ENCODE results near the gene ANKRD29.

Gene ANKRD29, protein sequence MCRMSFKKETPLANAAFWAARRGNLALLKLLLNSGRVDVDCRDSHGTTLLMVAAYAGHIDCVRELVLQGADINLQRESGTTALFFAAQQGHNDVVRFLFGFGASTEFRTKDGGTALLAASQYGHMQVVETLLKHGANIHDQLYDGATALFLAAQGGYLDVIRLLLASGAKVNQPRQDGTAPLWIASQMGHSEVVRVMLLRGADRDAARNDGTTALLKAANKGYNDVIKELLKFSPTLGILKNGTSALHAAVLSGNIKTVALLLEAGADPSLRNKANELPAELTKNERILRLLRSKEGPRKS

DNA sequence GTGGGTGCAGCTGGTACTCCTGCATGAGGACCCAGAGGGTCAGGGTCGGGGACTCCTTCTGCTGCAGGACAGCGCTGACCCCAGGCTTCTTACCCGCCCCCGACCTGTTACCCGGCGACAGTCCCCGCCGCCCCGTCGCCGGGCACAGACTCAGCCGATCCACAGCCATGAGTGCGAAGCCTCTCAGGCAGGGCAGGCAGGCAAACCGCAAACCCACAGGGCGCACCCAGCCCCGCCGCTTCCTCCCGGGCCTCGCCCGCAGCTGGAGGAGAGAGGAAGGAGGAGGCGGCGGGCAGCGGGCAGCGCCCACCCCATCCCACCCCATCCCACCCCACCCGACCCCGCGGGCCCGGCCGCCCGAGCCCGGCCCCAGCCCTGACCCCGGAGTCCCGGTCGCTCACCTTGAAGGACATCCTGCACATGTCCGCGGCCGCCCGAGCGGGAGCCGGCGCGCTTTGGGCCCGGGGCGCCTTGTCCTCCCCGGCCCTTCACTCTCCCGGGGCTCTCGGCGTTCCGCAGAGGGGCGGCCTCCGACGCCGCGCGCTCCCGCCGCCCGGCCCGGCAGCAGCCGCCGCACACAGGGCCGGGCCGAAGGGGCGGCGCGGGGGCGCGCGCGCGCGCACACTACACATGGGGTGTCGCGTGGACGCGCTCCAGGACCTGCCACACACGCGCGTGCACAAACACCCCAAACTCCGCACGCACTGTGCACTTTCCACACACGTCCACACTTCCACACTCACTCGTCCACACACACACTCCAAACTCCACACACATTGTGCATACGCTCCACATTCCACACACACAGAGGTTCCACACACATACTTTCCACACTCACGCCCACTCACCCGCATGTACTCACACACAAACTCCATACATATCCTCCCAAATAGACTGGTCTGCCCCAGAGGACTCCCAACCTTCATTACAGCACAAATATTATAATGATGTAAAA is at the start of gene ANKRD29:
Gene ANKRD29 (minus strand): TSS at position 603 of the 955 bp plus-strand sequence. CDS start 181 bp downstream, at position 422.
- DNase-seq (ENCODE audit: low spot score) = peak; percentile 35

- peak; percentile 58 for DNase-seq (ENCODE audit: low spot score)
Measured at GRCh38 chr18:23712445-23712844, 49.7 kb upstream of the ANKRD29 start.

GRCh38 chr18:23711426-23711825 is 48.7 kb upstream of the ANKRD29 start:
- DNase-seq (ENCODE audit: low spot score) = no peak

DNA sequence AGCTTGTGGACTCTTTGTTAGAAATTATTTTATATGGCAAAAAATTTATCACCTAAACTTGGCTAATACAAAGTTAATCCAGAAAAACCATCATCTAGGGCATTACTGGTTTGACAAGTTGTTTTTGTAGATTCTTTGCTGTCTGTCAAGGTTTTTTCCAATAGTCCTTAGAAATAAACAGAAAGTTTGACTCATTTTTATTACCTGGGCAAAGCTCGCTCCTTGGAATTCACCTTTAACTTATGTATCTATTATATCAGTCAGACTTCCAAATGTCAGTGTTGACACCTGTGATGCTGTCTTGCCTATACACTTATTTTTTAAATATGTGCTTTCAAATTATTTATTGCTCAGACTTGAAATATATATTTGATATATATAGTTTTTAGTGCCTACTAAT is 48.2 kb upstream of the ANKRD29 start:
- no peak for DNase-seq (ENCODE audit: low spot score)

- peak; percentile 59 for DNase-seq (ENCODE audit: low spot score)
Measured at GRCh38 chr18:23710068-23710527, 47.4 kb upstream of the ANKRD29 start.

GRCh38 chr18:23706971-23707640 is 44.4 kb upstream of the ANKRD29 start:
- no peak for DNase-seq (ENCODE audit: low spot score)

DNA sequence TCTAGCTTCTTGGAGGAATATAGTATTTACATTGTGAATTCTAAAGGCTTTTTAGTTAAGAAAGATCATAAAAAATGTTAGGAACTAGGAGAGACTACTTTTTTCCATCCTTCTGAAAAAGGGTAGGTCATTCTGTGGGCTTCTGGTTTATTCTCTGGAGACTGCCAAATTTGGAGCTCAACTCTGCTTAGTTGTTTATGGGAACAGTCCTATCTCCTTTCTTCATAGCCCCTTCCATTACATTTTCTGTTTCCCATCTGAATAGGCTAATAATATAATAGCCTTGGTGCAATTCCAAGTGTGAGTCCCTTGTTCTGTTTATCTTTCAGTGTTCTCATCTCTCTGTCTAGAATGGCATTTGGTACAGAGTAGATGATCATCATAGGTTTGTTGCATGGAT is 42.1 kb upstream of the ANKRD29 start:
- no peak for DNase-seq (ENCODE audit: low spot score)

DNA sequence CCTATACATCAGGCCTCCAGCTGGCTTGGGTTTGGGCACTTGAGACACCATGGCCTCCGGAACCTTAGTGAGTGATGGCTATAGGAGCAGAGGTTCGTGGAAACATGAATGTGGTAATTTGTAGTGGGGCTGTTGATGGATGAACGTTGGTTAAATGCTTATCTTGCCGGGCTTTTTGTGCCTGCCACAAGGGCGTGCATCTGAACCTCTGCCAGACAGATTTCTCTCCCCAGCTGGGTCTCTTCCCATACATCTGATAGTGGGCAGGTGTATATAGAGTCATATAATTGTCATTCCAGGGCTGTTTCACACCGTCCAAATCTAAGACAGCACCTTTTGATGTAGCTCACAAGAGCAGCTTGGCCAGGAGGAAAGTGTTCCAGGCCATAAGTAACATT is 41.3 kb upstream of the ANKRD29 start:
- DNase-seq (ENCODE audit: low spot score) = no peak

DNA sequence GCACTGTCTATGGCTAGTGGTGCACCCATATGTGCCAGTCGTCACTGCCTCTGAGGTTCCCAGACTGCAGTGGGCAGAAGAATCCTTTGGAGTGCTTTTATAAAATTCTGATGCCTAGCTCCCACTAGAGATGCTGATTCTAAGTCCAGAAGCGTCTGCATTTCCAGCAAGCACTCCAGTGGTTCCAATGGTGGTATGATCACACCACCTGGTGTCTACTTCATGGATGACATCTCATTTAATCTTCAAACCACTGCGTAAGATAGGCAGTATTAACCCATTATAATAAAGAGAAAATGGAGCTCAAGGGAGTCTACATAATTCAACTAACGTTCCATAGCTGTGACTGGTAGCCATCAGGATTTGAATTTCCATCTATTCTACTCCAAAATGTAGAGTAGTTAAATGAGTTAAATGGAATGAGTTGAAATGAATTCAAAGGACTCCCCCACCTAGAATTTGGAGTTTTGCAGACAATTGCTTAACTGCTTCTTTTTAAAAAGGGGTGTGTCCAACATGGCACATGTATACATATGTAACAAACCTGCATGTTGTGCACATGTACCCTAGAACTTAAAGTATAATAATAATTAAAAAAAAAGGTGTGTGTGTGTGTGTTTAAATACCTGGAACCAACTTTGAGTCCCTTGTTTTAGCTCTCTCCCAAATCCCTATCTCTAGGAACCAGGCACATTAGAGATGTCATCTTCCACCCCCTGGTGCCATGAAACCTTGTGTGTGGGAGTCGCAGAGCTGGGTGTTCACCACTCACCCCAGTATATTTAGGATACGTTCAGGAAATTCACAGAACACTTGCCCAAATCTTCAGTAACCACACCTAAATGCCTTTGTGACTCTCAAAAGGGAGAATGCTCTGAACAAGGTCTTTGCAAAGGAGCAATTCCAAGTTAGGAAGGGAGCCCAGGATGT is 40.6 kb upstream of the ANKRD29 start:
- DNase-seq (ENCODE audit: low spot score) = peak; percentile 73

GRCh38 chr18:23702606-23703005 is 39.9 kb upstream of the ANKRD29 start:
- no peak for DNase-seq (ENCODE audit: low spot score)

- DNase-seq (ENCODE audit: low spot score) = no peak
Measured at GRCh38 chr18:23701544-23702064, 38.9 kb upstream of the ANKRD29 start.

- DNase-seq (ENCODE audit: low spot score) = no peak
Measured at GRCh38 chr18:23701017-23701416, 38.3 kb upstream of the ANKRD29 start.

DNA sequence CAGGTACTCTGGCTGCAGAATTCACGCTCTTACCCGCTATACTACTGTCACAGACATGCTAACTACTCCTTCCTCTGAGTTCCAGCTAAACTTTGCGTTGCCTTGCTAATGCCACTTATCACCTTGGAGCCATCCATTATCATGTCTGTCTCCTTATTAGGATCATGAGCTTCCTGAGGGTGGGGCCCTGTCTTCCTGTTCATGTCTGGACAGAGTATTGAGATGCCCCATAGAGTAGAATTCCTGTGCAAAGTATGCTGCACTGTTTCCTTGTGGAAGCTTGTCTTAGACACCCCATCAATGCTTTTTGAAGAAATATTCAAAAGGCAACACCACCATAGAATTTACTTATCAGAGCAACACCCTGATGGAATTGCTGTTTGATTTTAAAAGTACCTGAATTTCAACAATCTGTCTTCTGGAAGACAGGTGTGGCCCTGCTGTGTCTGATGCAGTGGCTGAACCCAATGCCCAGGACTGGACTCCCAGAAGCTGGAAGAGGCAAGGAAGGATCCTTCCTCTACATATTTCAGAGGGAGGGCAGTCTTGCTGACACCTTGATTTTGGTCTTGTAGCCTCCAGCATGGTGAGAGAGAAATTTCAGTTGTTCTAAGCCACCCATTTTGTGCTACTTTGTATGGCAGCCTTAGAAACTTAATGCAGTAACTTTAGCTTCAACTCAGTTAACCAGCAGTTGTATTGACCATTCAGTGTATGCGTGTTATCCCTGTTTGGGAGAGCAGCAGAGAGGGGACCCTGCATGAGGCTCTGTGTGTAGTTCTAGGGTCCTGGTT is 32.1 kb upstream of the ANKRD29 start:
- DNase-seq (ENCODE audit: low spot score) = no peak

DNA sequence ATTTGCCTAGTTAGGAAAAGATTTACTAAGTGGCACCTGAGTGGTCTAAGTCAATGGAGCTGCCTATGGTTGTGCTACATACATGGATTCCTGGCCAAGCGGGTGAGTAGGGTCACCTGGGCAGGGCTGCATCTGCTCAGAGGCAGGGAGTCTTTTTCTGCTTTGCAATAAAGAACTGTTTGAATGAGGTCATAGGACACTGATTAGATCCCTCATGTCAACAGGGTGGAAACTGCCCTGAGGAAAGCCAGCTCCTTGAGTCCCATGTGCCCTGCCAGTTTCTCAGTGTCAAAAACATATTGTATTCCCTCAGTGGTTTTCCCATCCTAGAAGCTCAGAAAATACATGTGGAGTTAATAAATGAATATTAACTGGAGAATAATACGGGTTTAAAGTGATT is 31.1 kb upstream of the ANKRD29 start:
- DNase-seq (ENCODE audit: low spot score) = no peak

GRCh38 chr18:23690505-23691068 is 27.9 kb upstream of the ANKRD29 start:
- peak; percentile 36 for DNase-seq (ENCODE audit: low spot score)

GRCh38 chr18:23689616-23690504 is 27.1 kb upstream of the ANKRD29 start:
- DNase-seq (ENCODE audit: low spot score) = peak; percentile 27

GRCh38 chr18:23689031-23689615 is 26.4 kb upstream of the ANKRD29 start, which contains the start of gene LAMA3:
TSS of gene LAMA3 (plus strand) at chr18:23689453. CDS start at chr18:23689684, 231 bp downstream.
- DNase-seq (ENCODE audit: low spot score) = peak; percentile 77

- DNase-seq (ENCODE audit: low spot score) = no peak
Measured at GRCh38 chr18:23688528-23688927, 25.8 kb upstream of the ANKRD29 start.
